ENCODE measurements around the gene NOTCH4.
"Not testable (repeated sequence)": the region's sequence is repeated elsewhere in the genome, so short reads cannot be mapped to it uniquely, and the experiment has no call there.

Gene NOTCH4

DNA sequence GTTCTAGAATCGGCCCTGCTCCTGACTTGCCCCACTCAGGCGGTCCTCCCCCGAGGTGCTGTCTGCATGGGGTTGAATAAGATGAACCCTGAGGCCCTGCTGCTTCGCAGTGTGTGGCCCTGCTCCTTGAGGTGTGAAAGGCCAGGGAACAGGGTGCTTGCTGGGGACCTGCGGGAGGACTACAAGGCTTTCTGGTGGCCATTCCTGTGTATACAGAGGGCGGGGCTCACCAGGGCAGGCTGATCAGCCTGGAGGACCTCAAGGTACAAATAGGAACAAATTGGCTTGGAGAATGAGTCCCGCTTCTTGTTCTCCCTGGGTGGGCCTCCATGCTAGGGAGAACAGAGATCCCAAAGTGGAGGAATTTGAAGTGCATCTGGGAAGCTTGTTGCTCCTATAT is 5.7 kb downstream of the NOTCH4 start:
- no peak for DNase-seq (ENCODE audit: low read depth in 2 of 2)

DNA sequence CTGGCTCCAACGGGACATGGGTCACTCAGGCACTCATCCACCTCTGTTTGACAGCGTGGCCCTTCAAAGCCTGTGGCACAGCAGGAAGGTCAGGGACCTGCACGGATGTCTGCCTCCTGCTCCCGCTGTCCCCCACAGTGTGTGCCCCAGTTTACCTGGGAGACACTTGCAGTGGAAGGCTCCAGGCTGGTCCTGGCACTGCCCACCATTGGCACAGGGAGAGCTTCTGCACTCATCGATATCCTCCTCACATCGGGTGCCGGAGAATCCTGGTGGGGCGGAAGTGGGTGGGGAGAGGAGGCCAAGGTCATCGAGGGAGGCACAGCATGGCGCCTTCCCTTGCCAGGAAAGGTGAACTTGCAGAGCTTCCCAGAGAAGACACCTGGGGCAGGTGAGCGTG is 6.9 kb downstream of the NOTCH4 start:
- DNase-seq (ENCODE audit: low read depth in 2 of 2), result no peak

DNA sequence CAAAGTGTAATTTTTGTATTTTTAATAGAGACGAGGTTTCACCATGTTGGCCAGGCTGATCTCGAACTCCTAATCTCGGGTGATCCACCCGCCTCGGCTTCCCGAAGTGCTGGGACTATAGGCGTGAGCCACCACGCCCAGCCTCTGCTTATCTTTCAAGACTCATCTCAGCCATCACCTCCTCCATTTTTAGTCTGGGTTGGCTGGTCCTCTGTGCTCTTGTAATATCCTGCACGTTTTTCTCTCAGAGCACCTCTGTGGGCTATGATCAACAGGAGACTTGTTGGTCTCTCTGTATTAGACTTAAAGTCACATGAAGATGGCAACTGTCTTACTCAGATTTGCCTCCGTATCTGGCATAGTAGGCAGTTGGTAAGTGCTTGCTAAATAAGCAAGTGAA is 7.6 kb downstream of the NOTCH4 start:
- no peak for DNase-seq (ENCODE audit: low read depth in 2 of 2)

DNA sequence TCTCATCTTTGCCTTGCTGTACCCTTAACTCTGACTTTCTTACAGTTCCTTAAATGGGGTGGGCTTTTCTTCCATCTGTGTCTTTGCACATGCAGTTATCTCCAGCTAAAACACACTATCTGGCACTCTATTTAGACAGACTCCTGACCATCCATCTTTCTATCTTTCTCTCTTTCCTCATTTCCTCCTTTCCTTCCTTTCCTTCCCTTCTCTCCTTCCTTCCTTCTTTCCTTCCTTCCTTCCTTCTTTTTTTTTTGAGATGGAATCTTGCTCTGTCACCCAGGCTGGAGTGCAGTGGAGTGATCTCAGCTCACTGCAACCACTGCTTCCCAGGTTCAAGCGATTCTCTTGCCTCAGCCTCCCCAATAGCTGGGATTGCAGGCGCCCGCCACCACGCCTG is 8.2 kb downstream of the NOTCH4 start:
- DNase-seq (ENCODE audit: low read depth in 2 of 2), result no peak

DNA sequence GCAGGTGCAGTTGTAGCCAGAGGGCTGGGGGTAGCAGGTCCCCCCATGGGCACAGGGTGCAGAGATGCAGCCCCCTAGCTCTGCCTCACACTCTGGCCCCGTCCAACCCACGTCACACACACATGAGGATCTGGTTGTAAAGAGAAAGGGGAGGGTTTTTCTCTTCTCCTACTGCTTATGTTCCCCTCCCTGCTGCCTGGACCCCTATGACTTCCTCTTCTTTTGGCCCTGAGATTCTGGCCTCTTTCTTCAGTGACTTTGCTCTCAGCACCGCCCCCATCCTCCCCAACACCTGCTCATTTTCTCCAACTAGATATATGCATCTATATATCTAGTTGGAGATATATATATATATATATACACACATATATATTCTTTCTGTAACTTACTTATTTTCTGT is 9.7 kb downstream of the NOTCH4 start:
- DNase-seq (ENCODE audit: low read depth in 2 of 2), result no peak

DNA sequence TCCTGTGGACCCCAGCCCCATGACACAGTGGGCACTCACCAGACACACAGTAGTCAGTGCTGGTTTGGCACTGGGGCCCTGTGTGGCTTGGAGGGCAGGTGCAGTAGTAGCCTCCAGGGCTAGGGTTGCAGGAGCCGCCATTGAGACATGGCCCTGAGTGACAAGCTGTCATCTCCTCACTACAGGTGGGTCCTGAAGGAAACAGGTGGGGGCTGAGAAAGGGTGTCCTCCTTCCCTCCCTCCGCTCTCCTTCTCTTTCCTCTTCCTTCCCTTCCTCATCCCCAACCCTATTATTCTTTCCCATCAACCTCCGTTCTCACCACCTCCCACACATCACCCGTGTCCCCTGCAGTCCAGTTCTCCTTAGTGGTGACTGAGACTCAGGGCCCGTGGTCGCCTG is 10.2 kb downstream of the NOTCH4 start:
- no peak for DNase-seq (ENCODE audit: low read depth in 2 of 2)

DNA sequence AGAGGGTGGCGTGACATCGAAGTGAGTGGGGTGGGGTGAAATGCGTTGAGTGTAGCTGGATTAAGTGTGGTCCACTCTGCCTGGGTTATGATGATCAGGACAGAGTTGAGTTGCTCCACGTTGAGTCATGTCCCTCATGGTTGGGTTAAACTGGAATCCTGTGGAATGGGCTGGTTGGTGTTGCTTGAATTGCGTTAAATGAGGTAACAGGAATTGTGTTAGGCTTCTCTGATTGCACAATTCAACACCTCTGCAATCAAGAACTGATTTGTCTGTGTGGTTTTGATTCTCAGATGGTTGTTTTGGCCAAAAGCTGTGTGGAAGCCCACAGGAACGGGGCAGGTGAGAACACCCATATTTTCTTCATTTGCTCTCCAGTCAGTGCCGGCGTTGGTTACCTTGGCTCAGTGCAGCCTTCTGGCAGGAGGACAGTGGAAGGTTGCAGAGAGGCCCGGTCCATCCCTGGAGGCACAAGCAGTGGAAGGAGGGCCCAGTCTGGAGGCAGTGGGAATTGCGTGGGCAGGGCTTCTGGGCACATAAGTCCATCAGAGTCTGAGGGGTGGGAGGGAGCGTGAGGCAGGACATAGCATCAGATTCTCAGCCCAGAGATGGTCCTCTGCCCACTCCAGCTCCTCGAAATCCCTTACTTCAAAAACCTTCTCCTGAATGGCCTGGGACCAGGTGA is 11.6 kb downstream of the NOTCH4 start:
- no peak for DNase-seq (ENCODE audit: low read depth in 2 of 2)

DNA sequence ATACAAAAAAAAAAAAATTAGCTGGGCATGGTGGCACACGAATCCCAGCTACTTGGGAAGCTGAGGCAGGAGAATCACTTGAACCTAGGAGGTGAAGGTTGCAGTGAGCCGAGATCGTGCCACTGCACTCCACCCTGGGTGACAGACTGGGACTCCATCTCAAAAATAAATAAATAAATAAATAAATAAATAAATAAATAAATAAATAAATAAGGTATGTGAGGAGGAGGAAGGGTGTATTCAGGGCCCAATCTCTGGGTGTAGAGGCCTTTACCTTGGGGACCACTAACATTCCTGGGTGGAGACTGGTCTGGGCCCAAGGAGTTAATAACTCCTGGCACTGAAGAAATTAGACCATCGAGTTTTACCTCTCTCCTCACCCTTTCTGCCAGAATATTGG is 12.4 kb downstream of the NOTCH4 start:
- DNase-seq (ENCODE audit: low read depth in 2 of 2), result not testable (repeated sequence)

DNA sequence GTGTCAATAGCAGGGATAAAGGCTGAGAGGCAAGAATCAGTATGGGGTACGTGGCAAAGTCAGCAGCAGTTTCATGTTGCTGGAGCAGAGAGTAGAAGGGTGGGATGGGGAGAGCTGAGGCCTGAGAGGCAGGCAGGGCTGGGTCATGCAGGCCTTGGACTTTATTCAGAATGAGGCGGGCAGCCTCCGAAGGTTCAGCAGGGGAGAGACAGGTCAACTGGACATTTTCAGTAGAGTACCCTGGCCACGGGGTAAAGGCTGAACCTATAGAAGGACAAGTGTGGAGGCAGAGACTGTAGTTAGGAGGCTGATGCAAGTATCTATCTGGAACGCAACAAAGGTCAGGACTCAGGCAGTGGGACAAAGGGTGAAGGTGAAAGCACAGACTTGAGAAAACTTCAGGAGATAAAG is 13.7 kb downstream of the NOTCH4 start:
- DNase-seq (ENCODE audit: low read depth in 2 of 2), result no peak

DNA sequence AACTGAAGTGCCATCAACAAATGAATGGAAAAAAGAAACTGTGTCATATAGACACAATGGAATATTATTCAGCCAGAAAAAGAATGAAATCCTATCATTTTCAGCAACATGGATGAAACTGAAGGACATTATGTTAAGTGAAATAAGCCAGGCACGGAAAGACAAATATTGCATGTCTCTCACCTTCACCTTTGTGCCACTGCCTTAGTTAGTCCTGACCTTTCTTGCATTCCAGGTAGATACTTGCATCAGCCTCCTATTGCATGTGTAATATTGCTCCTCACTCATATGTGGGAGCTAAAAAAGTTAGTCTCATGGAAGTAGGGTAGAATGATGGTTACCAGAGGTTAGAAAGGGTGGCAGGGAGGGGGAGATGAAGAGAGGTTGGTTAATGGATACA is 14.9 kb downstream of the NOTCH4 start:
- DNase-seq (ENCODE audit: low read depth in 2 of 2), result no peak

DNA sequence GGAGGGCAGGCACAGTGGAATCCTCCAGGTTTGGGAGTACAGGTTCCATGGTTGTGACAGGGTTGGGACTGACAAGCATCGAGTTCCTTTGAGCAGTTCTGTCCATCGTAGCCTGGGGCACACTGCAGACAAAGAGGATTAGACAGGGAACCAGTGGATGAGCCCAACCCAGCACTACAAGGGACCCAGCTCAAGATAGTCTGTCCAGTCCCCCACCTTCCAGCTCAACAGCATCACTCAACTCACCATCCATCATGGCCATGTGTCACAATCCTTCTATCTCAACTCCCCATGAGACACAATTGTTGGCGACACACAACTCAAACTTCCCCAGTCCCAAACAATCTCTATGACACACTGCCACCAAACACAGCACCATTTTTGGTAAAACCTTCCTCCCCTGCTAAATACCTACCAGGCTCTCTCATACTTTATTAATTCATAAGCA is 19.6 kb downstream of the NOTCH4 start:
- no peak for DNase-seq (ENCODE audit: low read depth in 2 of 2)

DNA sequence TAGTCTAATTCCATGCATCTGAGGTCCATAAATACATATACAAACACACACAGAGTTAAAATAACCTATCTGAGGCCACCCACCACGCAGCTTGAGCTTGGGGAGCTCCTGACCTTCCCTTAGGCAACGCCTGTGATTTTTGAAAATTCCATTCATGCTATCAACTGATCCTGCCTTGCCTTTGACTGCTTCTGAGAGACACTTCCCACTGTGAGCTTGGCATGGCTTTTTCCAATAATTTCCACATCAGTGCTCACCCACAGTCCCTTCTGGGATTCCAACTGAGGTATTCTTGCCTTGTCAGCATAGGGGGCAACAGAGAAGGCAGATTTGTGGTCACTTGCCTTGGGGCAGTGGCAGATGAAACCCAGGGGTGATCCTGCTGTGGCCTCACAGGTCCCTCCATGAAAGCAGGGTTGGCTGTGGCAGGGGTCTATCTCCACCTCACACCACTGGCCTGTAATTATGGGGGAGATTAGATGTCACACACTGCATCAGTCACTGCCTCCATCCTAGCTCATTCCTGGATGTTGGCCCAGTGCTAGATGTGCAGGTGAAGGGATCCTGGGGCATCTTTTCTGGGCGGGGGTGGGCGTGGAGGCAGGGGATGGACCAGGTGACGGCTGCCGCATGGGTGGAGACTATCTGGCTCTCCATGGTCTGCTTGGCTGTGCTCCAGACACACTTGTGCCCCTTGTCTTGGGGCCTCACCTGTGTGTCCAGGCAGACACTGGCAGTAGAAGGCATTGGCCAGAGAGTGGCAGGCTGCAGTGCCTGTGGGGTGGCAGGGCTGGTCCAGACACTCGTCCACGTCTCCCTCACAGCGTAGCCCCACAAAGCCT is 20.2 kb downstream of the NOTCH4 start:
- no peak for DNase-seq (ENCODE audit: low read depth in 2 of 2)

DNA sequence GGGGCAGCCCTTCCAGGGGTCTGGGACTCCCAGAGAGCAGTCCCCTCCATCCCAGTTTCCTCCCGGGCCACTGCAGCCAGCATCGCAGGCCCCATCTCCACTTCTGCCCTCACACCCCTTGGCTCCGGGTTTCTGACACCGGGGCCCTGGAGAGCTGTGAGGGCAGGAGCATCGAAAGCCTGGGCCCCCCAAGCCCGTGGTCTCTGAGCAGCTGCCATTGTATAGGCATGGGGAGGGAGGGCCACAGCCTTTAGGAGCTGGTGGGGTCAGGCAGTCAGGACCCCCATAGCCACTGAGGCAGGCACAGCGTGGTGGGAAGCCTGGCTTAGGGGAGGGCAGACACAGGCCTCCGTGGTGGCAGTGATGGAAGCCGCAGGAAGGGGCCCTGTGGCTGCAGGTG is 21.7 kb downstream of the NOTCH4 start:
- no peak for DNase-seq (ENCODE audit: low read depth in 2 of 2)

DNA sequence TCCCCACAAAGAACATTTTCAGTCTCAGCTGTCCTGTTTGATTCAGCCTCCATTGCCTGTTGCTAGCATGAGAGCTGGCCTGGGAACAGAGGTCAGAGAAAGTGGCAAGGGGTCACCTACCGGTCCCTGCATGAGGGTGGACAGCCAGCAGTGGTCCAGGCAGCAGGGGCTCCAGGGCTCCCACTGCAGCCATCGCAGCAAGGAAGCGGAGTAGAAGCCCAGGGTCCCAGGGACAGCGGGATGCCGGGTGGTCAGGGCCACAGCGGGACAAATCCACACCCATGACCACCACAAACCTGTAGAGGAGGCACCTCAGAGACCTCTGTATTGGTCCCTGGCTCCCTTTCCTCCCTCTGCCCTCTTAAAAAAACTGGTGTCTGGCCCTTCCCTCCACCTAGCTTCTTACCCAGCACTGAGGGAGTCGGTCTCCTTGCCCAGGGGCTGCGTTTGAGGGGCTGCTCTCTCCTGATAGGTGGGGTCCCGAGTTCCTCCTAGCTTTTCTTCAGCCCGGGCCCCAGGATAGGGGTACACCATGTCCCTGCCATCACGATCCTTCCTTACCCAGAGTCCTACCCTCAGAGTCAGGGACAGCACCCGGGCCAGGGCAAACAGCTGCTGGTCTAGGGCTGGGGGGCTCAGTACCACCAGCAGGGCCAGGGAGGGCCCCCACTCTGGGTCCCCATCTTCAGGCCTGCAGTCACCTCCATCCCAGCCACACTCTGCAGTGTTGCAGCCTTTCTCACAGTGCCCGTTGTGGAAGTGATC is 23.0 kb downstream of the NOTCH4 start:
- DNase-seq (ENCODE audit: low read depth in 2 of 2), result no peak

DNA sequence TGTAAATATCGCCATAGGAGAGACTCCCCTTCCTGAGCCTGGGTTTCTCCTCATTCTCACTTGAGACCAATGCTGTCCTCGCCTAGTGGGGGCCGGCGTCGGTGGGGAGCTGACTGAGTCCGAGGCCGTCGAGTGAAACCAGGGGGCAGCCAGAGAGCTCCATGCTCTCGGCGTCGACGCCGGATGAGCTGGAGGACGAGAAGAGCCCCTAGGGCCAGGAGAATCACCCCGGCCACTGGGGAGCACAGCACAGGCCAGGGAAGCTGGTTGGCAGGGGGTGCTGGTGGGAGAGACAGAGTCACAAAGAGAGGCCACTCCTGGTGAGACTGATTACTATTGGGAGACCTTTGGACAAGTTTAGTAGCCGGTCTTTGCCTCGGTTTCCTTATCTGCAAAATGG is 25.0 kb downstream of the NOTCH4 start:
- no peak for DNase-seq (ENCODE audit: low read depth in 2 of 2)

DNA sequence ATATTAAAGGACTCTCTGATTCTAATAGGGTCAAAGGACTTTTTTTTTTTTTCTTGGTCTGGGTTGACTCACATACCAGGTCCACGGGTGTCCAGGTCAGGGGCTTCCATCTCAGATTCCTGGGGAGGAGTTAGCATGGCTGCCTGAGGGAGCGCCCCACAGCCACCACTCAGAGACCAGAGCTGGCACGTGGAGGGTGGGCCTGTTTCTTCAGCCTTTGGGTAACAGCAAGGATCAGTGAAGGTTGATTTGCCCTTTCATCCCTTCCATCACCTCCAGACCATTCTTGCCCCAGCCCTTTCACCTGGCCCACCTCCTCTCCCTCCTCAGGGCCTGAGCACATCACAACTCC is 25.5 kb downstream of the NOTCH4 start:
- DNase-seq (ENCODE audit: low read depth in 2 of 2), result no peak

DNA sequence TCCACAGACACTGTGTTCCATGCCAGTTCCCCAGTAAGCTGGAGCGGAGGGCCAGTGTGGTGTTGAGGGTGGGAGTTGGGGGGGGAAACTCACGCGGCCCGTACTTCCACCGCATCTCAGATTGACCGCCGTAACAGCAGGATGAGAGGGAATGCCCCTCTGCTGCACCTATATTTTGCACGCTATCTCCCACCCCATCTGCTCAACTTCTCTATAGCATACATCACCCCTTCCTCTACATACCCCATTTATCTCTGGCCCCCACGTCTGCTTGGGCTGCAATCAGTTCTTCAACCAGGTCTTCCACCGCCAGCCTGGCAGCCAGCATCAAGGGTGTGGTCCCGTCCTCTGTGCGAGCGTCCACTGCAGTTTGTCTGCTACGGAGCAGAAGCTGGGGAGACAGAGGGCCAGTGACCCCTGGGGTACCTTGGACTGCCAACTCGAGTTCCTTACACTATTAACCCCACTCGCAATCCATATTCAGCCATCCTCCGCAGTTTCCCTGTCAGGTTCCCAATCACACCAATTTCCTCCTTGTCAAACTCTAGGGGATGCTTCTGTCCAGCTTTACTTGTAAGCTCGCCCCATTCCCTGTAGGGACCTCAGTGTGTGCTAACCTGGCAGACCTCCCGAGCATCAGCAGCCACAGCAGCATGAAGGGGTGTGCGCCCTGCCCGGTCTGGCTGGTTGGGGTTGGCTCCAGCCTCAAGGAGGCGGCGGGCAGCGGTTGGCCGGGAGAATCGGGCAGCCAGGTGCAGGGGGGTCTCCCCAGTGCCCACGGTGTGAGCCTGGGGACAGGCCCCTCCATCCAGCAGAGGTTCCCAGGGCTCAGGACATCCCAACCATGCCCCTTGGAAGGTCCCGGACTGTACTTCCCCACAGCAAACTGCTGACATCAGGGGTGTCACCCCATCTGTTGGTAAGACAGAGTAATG is 26.9 kb downstream of the NOTCH4 start:
- no peak for DNase-seq (ENCODE audit: low read depth in 2 of 2)

DNA sequence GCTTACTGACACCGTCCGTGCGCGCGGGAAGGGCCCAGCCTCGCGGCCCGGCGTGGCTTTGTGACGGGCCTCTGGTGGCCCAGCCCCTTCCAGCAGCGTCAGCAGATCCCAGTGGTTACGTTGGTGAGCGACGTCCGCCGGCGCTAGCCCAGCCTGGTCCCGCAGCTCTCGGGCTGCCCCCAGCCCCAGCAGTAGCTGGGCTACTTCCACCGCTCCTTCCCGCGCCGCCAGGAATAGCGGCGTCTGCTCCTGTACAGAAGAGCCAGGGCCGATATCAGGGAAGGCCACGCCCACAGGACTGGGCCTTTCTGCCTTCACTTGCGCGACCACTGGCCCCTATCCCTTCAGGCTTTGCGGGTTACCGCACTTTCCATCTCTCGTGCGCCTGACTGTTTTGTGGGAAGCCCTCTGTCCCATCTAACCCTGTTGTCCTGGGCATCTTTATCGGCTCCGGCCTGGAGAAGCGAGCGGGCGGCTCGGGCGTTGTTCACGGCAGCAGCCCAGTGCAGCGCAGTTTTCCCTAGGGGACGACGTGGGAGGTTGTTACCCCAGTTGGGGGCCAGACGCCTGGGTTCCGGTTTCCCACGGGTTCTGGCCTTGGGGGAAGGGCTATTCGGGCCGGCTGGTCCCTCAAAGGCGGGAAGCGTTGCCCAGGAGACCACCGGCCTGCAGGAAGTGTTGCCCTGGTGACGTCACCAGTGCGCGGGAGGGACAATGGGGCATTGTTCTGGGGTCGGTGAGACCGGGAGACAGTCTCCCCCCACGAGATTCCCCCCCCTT is 27.8 kb downstream of the NOTCH4 start:
- DNase-seq (ENCODE audit: low read depth in 2 of 2), result peak; percentile 64 to 66

DNA sequence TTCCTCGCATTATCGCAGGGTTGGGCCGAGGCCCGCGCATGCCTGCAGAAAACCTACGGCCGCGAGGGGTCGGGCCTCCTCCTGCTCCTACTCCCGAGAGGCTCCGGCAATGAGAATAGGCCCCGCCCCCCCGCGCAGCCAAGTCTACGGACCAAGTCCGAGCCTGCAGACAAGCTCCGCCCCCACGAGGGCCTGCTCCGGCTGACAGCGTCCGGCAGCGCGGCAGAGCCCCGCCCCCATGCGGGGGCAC is 28.3 kb downstream of the NOTCH4 start:
- DNase-seq (ENCODE audit: low read depth in 2 of 2), result peak; percentile 100

DNA sequence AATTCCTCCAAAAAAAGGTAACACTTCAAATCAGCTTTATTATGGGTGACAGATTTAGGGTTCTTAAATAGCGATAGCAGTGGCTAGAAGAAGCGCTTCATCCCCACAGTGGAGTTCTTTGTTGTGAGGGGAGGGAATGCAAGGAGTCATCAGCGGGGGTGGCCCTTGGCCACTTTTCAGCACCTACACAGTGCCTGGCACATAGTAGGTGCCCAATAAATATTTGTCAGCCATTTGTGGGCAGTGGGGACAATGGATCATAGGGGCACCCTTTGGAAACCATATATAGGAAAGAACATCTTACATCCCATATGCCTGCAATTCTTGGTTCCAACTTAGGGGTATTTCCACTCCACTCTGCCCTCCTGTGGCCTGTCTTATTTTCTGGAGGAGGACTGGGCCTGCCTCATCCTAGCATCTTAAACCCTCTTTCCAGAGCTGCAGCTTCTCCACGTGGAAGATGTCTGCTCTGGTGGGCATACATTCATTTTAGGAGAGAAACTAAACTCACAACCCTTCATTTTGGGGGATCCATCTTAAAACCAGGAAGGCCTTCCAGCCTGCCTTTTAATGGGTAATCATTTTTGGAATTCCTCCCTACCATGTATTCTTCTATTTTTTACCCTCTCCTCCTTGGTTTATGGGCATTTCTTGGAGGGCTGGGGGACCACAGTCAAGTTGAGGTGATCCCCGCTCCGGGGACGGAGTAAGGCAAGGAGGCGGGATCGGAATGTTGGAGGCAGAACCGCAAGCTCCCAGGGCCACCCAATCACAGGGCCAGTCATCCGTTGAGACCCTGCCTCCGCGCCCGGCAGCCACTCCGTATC is 28.8 kb downstream of the NOTCH4 start:
- no peak for DNase-seq (ENCODE audit: low read depth in 2 of 2)
